Endothelial cell of coronary artery (primary cell): ENCODE data around the gene NTN4. TPM values are rescaled to one million over a fixed set of nuclear protein-coding genes. Genes with fewer than 3 reads are reported as not detected.

Source experiments
- total RNA-seq: library from RNA; depleted of rRNA; stranded (reverse); fragments of >200 nt; gene quantifications from 2 replicates; pipeline ENCODE4 v1.2.3, GENCODE V29; 2014

NTN4 gene
- total RNA-seq: 92.9 and 390 TPM in 2 replicates

GRCh38 chr12:95790033-95790916 lies at the start of gene NTN4:
TSS of gene NTN4 (minus strand) at chr12:95790764. CDS start at chr12:95790309, 455 bp downstream.

Other genes starting within 250 kb of the NTN4 start
- gene USP44, start 239.3 kb downstream of the NTN4 start, total RNA-seq: 0.63 and 0.85 TPM in 2 replicates
- gene SNRPF, start 68.2 kb upstream of the NTN4 start, total RNA-seq: 24.5 and 33.1 TPM in 2 replicates
- not detected in 2 replicates for gene CCDC38, start 151.8 kb upstream of the NTN4 start, total RNA-seq
- gene AMDHD1, start 152.6 kb upstream of the NTN4 start, total RNA-seq: 0.09 TPM in 1 of 2 replicates, not detected in the other
- gene HAL, start 205.6 kb upstream of the NTN4 start, total RNA-seq: 0.19 and 0.54 TPM in 2 replicates
- gene LTA4H, start 244.8 kb upstream of the NTN4 start, total RNA-seq: 75.8 and 103 TPM in 2 replicates